Endothelial cell (in vitro differentiated cells): Measurements from ENCODE around the gene MAGEB2. TPM values are rescaled to one million over a fixed set of nuclear protein-coding genes. Genes with fewer than 3 reads are reported as not detected.

Source experiments
- DNase-seq: peaks from one replicate; pipeline ENCODE4 v3.0.0; 2021; ENCODE audit warnings: low spot score
- H3K27ac Mint-ChIP-seq: one replicate; pipeline ENCODE4 v1.8.0; 2021; ENCODE audit warnings: mixed read lengths, inconsistent platforms; ENCODE audit not compliant: unreplicated experiment
- H3K27me3 Mint-ChIP-seq: one replicate; pipeline ENCODE4 v1.8.0; 2021; ENCODE audit warnings: mild to moderate bottlenecking, moderate library complexity, mixed read lengths, inconsistent platforms; ENCODE audit not compliant: unreplicated experiment
- H3K36me3 Mint-ChIP-seq: one replicate; pipeline ENCODE4 v1.8.0; 2021; ENCODE audit warnings: mild to moderate bottlenecking, low read depth, mixed read lengths, inconsistent platforms; ENCODE audit not compliant: unreplicated experiment
- H3K4me1 Mint-ChIP-seq: one replicate; pipeline ENCODE4 v1.8.0; 2021; ENCODE audit warnings: mild to moderate bottlenecking, mixed read lengths, inconsistent platforms; ENCODE audit not compliant: unreplicated experiment
- H3K4me3 Mint-ChIP-seq: one replicate; pipeline ENCODE4 v1.8.0; 2021; ENCODE audit warnings: mild to moderate bottlenecking, mixed read lengths, inconsistent platforms; ENCODE audit not compliant: unreplicated experiment
- H3K9me3 Mint-ChIP-seq: one replicate; pipeline ENCODE4 v1.8.0; 2021; ENCODE audit warnings: mixed read lengths, inconsistent platforms; ENCODE audit not compliant: unreplicated experiment
- total RNA-seq: library from RNA; stranded (reverse); fragmentation: NEBNext Ultra II Directional; extraction: Animal tissue kit (Norgen Biotek cat#: 25700); gene quantifications from one replicate; pipeline ENCODE4 v1.2.1, GENCODE V29; 2021; ENCODE audit not compliant: unreplicated experiment
- TF ChIP-seq, protein P1 (sequence below): fragments of 200-600 bp; sonication (generic); IDR thresholded peaks from one replicate; pipeline ENCODE4 v1.5.0; 2021; ENCODE audit warnings: antibody characterized with exemption; ENCODE audit not compliant: unreplicated experiment

MAGEB2 gene
- total RNA-seq, 1 donor from 2014 or later, result not detected

GRCh38 chrX:30196322-30196721 is 19.0 kb upstream of the MAGEB2 start:
- DNase-seq, result no peak
- Mint-ChIP-seq H3K9me3 (no peaks in the 10 kb centered on the region), H3K4me1 (peaks cover 5% of the 10 kb centered on the region), H3K27me3 (no peaks in the 10 kb centered on the region), H3K4me3 (no peak overlapping the region), H3K36me3 (no peaks in the 10 kb centered on the region), H3K27ac (no peak overlapping the region)
- TF ChIP-seq, protein P1, sequence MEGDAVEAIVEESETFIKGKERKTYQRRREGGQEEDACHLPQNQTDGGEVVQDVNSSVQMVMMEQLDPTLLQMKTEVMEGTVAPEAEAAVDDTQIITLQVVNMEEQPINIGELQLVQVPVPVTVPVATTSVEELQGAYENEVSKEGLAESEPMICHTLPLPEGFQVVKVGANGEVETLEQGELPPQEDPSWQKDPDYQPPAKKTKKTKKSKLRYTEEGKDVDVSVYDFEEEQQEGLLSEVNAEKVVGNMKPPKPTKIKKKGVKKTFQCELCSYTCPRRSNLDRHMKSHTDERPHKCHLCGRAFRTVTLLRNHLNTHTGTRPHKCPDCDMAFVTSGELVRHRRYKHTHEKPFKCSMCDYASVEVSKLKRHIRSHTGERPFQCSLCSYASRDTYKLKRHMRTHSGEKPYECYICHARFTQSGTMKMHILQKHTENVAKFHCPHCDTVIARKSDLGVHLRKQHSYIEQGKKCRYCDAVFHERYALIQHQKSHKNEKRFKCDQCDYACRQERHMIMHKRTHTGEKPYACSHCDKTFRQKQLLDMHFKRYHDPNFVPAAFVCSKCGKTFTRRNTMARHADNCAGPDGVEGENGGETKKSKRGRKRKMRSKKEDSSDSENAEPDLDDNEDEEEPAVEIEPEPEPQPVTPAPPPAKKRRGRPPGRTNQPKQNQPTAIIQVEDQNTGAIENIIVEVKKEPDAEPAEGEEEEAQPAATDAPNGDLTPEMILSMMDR, result no peak

- H3K9me3 Mint-ChIP-seq, result no peaks in the 10 kb centered on the region
- peaks cover 4% of the 10 kb centered on the region for H3K27me3 Mint-ChIP-seq
- TF ChIP-seq, protein P1, result no peak
- DNase-seq, result no peak
- no peak overlapping the region for H3K27ac Mint-ChIP-seq
- H3K36me3 Mint-ChIP-seq, result no peaks in the 10 kb centered on the region
- no peak overlapping the region for H3K4me3 Mint-ChIP-seq
- peaks cover 6% of the 10 kb centered on the region for H3K4me1 Mint-ChIP-seq
These were observed 3.2 kb upstream of the MAGEB2 start for GRCh38 chrX:30212172-30212571.

- Mint-ChIP-seq H3K27me3 (peaks cover 5% of the 10 kb centered on the region), H3K4me1 (no peaks in the 10 kb centered on the region), H3K9me3 (no peaks in the 10 kb centered on the region), H3K36me3 (no peaks in the 10 kb centered on the region), H3K4me3 (no peak overlapping the region), H3K27ac (no peak overlapping the region)
- TF ChIP-seq, protein P1, result no peak
- DNase-seq, result no peak
These were observed 2.1 kb downstream of the MAGEB2 start for GRCh38 chrX:30217465-30217864.

GRCh38 chrX:30219372-30219771 is 4.0 kb downstream of the MAGEB2 start:
- H3K9me3 Mint-ChIP-seq, result no peaks in the 10 kb centered on the region

DNA sequence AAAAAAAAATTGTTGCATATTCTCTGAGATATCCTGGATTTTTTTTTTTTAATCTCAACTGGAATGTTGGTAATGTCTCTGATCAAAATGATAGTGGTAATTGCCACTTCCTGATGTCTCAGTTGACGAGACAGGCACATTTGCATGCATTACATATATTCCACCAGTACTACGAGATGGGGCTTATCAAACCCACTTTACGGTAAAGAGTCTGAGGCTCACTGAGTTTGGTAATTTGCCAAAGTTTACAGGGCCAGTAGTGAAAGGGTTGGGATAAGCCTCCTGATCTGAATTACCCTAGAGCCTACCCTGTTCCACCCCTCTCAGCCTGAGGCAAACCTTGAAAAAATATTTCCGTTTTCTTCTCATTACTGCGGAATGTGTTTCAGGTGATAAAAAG is 5.3 kb downstream of the MAGEB2 start:
- H3K27me3 Mint-ChIP-seq, result peaks cover 3% of the 10 kb centered on the region
- no peaks in the 10 kb centered on the region for H3K9me3 Mint-ChIP-seq
- no peak overlapping the region for H3K4me3 Mint-ChIP-seq
- no peaks in the 10 kb centered on the region for H3K36me3 Mint-ChIP-seq
- no peak overlapping the region for H3K27ac Mint-ChIP-seq
- TF ChIP-seq, protein P1, result no peak
- no peak for DNase-seq
- no peaks in the 10 kb centered on the region for H3K4me1 Mint-ChIP-seq

More at GRCh38 chrX:30219372-30219771, 4.0 kb downstream of the MAGEB2 start:
- Mint-ChIP-seq H3K27me3 (peaks cover 3% of the 10 kb centered on the region), H3K4me1 (no peaks in the 10 kb centered on the region), H3K27ac (no peak overlapping the region), H3K4me3 (no peak overlapping the region), H3K36me3 (no peaks in the 10 kb centered on the region)
- DNase-seq, result no peak
- TF ChIP-seq, protein P1, result no peak
